Stimulated activated CD4-positive, alpha-beta T cell treated with anti-CD3 and anti-CD28 coated beads, Interleukin-1b, Interleukin-23, amount 100 ng/mL, for 4 hours (primary cell): ENCODE measurements around the gene TMOD4.
"Not testable (repeated sequence)": the region's sequence is repeated elsewhere in the genome, so short reads cannot be mapped to it uniquely, and the experiment has no call there.

Source experiments
- DNase-seq, 2 donors: peaks; one replicate each; pipeline ENCODE4 v3.0.0-alpha.2; 2020; ENCODE audit warnings: low read depth in 2 of 2

The TMOD4 gene

DNA sequence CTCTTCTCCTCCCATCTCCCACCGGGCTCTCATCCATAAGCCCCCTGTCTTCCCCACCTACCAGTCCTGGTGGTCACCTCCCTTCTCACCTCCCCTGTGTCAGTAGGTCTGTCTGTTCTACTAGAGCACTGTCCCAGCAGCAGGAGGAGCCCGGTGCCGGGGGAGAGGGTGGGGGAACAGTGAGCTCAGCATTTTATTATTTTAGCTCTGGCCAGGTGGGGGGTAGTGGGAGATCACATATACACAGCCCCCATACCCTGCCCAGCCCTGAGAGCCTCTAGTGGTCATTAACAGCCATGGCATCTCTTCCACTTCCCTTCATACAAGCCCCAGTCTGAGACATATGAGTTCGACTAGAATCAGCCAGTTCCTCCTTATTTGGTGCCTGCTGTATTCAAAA, at the start of gene TMOD4:
TMOD4 (minus strand) TSS at position 119 of the 400 bp plus-strand sequence. CDS start 1,106 bp downstream, outside the sequence.
- no peak for DNase-seq

DNA sequence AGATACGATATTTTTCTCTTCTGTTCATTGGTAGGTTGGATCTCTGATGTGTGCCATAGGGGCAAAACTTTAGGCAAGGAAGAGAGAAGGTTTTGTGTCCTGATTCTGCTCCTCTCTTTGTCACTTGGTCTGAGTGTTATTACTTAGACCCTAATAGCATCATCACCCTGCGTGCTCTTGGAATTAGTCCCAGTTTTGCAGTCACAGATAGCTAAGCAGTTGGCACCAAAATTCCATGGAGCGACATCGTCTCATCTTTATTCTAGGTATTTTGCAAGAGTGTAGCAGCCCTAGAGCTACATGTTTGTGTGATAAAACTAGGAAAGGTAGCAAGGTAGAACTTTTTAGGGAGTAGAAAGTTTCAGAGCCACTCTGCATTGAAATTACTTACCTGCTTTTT, 46.3 kb upstream of the TMOD4 start:
- no peak for DNase-seq

DNA sequence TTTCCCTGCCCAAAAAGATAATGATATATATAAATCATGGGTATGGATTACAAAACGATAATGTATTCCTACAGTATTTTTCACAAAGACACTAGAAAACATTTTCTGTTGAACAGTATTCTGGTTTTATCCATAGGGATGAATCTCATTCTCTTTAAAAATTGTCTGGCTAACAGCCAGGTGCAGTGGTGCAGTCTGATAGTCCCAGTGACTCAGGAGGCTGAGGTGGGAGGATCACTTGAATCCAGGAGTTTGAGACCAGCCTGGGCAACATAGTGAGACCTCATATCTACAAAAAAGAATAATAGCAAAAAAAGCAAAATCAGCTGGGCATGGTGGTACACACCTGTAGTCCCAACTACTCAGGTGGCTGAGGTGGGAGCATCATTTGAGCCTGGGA, 45.8 kb upstream of the TMOD4 start:
- no peak for DNase-seq

DNA sequence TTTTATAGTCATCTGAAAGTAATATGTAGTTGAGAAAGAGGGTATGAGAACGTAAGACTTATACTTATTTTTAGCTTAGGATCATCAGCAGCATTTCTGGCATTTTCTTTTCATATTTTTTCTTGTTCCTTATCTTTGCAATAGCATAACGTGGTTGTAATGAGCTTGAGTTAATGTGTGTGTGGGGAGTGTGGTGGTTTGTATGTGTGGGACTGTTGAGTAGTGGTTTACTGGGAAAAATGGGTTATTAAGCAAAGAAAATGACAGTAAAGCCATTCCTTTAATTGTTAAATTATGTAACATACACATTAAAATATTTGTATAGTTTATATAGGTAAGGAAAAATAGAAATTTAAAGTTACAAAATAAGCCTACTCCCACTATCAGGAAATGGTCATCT, 37.8 kb upstream of the TMOD4 start:
- DNase-seq, result no peak

DNA sequence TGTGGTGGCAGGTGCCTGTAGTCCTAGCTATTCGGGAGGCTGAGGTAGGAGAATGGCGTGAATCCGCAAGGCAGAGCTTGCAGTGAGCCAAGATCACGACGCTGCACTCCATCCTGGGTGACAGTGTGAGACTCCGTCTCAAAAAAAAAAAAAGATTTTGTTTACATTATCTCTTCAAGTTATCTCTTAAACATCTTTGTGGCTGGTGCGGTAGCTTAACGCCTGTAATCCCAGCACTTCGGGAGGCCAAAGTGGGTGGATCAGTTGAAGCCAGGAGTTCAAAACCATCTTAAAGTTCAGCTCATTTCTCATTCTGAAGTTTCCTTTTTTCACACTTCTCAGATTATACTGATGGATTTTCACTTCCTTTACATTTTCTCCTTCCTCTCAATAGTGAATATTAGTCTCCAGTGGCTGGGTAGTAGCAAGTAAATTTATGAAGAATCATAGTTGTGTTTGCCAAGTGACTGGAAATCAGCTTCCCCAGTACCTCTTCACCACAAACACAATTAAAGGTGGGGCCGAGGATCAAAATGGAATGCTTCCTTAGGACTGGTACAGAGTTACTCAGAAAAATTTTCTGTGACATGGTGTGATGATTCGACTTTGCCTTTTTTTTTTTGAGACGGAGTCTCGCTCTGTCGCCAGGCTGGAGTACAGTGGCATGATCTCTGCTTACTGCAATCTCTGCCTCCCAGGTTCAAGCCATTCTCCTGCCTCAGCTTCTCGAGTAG, 36.4 kb upstream of the TMOD4 start:
- no peak for DNase-seq

DNA sequence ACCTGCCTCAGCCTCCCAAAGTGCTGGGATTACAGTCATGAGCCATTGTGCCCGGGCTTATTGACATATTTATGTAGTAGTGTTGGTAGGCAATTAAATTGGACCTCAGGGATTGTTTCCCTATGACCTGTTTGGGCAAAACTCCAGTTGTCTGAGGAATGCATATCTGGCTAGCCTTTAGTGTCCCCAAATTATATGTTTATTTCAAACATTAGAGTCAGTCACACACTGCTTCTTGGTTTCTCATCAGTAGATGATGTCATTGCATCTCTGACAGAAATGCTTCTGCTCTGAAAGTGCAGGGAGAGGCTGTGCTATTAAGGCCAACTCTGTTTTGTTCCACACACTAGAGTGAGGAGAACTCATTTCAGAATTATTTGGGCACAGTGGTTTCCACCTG, 35.0 kb upstream of the TMOD4 start:
- no peak for DNase-seq

DNA sequence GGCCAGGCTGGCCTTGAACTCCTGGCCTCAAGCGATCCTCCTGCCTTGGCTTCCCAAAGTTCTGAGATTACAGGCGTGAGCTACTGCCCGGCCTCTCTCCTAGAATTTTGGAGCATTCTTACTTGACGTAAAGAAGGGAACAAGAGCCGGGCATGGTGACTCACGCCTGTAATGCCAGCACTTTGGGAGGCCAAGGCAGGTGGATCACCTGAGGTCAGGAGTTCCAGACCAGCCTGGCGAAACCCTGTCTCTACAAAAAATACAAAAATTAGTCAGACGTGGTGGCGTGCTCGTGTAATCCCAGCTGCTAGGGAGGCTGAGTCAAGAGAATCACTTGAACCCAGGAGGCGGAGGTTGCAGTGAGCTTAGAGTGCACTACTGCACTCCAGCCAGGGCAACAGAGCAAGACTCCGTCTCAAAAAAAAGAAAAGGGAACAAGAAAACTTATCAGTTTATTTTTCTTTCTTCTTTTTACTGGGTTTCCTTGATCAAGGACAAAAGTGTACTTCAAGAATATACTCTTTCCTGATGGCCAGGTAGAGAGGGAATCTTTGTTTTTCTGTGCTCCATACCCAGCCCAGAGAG, 29.7 kb upstream of the TMOD4 start:
- not testable (repeated sequence) for DNase-seq

DNA sequence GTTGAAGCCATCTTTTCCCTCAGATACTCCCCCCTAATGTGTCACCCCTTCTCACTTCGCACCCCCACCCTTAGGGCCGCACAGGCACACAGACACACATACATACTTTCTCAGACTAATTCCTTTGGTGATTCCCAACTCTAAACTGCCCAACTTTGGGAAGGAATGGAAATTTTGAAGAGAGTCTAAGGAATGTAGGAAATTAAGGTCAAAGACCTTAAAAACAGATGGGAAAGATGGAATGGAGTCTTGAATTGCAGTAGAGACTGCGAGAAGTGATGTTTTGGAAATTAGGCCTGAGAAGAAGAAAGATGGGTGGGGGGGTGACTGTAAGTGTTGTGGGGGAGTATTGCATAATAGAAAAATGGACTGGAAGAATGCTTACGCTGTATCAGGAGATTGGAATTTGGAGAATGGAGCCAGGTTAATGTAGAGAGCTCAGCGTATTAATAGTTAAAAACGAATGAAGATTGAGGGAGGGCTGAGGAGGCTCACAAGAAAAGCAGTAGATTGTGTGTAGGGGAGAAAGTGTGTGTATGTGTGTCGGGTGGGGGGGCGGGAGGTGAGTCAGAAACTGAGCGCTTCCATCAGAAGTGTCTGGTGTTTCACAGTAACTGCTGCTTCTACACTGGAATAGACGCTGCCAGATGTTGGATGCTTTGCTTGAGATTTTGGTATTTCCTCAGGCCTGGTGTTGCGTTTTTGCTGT, 24.2 kb upstream of the TMOD4 start:
- DNase-seq, result peak in 1 of 2 donors; percentile 18

DNA sequence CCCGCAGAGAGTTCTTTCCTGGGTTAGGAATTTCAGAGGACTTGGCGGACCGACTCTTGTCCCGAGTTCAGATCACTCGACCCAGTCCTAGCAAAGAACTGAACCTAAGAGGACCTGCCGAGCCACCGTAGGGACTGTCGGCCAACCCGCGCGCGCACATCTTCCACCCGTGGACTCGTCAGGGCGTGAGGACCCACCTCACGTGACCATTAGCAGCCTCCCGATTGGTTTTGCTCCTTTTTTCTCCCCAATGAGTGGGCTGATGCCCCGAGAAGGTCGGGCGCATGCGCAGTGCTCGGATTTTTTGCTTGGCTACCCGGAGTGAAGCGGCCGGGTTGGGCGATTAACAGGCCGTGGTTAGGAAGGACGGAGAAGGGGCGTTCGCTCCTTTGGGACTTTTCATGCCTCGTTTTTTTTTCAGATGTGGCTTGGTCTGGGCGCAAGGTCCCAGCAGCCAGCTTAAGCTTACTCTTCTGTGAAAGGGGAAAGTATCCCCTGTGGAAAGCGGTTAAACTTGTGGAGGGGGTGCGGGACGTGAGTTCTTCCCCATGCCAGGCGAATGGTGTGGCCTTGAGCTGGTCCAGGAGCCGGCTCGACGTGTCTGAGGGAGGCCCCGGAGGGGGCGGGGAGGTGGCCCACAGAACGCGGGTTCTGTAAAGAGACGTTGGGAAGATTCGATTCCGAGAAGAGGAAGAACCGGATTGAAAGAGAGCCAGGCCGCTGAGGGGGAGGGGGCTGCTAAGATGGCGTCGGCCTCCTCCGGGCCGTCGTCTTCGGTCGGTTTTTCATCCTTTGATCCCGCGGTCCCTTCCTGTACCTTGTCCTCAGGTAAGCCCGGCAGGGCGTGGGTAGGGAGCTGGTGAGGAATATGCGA, 22.7 kb upstream of the TMOD4 start, which contains the start of gene PIP5K1A:
PIP5K1A (plus strand) TSS at position 299 of the 874 bp plus-strand sequence; CDS start at position 744, 445 bp downstream.
- peak; percentile 99 for DNase-seq

DNA sequence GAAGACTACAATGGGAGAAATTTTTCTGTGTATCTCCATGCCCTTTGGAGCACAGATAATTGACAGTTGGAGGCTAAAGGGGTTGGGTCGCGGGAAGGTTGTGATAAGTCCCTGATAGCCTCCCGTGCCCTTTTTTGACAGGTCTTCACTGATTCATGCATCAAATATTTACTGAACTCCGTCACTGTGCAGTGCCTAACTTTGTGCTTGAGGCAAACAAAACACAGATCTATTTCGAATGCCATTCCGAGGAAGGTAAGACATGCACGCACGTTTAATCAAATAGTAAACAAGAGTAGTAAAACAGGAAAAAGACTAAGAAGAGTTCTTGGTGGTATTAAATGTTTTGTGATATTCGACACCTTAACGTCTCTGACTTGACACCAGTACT, 22.1 kb upstream of the TMOD4 start:
- DNase-seq, result no peak

DNA sequence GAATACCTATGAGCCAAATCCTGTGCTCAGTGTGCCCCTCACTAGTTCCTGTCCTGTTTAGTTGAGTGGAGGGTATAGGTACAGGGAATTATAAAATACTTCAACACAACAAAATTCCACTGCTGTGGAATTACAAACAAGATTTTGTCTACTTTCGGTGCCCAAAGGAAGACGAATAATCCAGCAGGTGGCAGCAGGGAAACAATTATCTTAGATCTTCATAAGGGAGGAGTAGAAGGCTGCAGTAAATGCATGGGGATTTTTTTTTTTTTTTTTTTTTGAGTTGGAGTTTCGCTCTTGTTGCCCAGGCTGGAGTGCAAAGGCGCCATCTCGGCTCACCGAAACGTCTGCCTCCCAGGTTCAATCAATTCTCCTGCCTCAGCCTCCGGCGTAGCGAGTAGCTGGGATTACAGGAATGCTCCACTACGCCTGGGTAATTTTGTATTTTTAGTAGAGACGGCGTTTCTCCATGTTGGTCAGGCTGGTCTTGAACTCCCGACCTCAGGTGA, 20.6 kb upstream of the TMOD4 start:
- peak in 1 of 2 donors; percentile 44 for DNase-seq

DNA sequence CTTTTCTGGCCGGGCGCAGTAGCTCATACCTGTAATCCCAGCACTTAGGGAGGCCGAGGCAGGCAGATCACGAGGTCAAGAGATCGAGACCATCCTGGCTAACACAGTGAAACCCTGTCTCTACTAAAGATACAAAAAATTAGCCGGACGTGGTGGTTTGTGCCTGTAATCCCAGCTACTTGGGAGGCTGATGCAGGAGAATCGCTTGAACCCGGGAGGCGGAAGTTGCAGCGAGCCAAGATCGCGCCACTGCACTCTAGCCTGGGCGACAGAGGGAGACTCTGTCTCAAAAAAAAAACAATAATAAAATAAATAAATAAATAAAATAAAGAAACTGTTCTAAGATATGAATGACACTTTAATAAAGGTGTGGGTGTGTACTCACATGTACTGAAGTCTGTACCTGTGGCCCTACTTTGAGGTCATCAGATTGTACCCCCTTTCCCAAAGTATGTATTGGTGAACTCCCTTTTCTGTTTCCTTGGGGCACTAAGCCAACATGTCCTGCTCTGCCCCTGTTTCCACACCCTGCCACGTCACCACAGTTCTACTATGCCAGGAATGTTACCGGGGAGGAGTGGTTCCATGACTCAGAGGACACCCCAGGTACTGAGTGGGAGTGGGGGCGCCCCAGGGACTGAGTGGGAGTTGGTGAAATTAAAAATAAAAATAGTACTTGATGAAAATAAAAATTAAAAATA, 19.3 kb upstream of the TMOD4 start:
- peak in 1 of 2 donors; percentile 21 for DNase-seq

DNA sequence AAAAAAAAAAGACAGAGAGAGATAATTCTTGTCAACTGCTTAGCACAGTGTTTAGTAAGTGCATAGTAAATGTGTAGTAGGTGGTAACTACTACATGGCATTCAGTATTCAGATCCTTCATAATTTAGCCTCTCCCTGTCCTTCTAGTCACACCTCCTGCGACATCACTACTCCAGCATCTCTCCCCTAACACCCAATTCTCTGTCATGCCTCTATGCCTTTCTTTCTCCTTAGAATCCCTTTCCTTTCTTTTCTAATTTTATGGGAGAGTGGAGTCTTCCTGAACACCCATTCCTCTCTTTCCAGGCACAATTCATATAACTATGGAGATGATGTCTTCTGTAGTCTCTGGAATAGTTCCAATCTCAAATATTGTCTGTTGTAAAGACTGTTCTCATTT, 18.1 kb upstream of the TMOD4 start:
- DNase-seq, result no peak

DNA sequence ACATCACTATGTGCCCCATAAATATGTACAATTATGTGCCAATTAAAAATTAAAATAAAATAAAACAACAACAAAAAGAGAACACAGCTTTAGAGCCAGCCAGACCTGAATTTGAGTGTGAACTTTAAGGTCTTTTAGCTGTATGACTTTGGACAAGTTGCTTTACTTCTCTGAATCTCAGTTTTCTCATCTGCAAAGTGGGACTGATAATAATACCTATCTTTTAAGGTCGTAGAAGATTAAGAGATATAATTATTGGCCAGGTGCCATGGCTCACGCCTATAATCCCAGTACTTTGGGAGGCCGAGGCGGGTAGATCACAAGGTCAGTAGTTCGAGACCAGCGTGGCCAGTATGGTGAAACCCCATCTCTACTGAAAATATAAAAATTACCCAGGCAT, 17.5 kb upstream of the TMOD4 start:
- no peak for DNase-seq

DNA sequence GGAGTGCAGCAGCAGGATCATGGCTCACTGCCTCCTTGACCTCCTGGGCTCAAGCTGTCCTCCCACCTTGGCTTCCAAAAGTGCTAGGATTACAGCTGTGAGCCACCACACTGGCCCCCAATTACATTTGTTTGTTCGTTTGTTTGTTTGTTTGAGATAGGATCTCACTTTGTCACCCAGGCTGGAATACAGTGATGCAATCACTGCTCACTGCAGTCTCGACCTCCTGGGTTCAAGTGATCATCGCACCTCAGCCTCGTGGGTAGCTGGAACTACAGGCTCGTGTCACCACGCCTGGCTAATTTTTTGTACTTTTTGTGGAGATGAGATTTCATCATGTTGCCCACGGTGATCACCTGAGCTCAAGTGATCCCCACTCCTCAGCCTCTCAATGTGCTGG, 16.3 kb upstream of the TMOD4 start:
- no peak for DNase-seq

DNA sequence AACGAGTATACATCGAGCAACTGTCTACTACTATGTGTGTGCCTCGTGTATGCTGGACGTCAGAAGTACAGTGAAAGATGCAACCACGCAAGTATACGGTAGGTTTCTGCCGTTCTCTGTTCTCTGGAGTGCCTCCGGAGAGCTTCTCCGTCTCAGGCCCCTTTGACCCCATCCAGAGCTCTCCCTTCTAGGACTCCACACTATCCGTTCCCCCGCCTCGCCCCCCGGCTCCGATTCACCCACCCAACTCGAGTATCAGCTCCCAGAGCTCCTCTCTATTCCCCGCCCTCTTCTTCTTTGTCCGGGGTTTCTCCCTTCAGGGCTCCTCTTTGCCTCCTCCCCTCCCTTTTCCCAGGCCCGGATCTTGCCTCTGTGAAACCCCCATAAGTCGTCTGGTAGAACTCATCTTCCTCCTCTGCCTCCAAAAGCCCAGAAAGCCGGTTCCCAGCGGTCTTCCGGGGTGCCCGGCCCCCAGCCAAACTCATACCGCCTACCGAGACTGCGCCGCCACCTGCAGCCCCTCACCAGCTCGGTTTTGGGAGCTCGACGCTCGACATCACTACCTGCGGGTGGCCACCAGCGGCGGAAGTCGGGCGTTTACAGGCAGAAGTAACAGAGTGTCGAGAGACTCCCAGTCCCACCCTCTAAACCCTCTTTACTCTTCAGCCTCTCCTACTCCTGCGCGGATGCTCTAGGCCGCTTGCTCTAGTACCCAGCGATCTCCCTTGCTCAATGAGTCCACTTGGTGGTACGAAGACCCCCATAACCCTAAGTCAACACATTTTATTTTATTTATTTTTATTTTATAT, 14.1 kb upstream of the TMOD4 start, which contains the start of gene VPS72:
VPS72 (minus strand) TSS at position 561 of the 809 bp plus-strand sequence; CDS start at position 485, 76 bp downstream.
- DNase-seq, result peak; percentile 71 to 74

DNA sequence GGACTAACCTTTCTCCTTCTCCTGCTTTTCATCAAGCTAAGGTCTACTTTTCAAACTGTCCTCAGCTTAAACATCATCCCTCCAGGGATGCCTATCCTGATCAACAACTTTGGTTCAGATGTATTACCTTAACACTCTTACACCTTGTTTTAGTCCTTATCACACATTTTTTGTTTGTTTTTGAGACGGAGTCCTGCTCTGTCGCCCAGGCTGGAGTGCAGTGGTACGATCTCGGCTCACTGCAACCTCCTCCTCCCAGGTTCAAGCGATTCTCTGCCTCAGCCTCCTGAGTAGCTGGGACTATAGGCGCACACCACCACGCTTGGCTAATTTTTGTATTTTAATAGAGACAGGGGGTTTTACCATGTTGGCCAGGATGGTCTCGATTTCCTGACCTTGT, 12.9 kb upstream of the TMOD4 start:
- DNase-seq, result not testable (repeated sequence)

DNA sequence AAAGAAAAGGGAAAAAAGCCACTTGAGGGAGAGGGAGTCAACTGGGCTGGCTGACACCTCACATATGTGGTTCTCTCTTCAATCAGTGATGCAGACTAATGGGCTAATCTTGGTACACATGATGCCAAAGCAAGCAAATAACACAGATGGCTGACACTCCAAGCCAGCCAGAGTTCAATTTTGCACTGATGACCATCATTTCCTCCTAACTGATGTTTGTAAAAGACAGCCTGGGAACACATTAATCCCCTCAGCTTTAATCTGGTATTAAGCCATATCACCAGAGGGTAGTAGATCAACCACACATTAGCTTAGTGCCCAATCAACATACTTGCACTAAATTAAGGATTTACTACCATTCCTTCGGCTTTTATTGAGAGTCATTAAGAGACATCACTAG, 11.4 kb upstream of the TMOD4 start:
- no peak for DNase-seq

DNA sequence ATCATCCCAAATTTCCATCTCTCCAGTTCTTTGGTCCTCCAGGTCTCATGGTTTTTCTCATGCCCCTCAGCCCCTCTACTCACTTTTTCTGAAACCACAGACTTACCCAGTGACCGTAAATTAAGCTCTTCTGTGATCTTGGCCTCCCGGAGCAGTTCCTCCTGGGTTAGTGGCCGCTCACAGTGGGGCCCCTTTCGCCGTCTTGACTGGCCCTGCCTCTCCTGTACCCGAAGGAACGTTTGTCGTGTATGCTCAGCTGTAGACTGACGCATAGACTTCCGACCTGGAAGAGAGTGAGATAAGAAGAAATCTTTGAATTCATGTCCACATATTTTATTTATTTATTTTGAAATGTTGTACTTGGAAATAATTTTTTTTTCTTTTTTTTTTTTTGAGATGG, 8.4 kb upstream of the TMOD4 start:
- DNase-seq, result no peak

DNA sequence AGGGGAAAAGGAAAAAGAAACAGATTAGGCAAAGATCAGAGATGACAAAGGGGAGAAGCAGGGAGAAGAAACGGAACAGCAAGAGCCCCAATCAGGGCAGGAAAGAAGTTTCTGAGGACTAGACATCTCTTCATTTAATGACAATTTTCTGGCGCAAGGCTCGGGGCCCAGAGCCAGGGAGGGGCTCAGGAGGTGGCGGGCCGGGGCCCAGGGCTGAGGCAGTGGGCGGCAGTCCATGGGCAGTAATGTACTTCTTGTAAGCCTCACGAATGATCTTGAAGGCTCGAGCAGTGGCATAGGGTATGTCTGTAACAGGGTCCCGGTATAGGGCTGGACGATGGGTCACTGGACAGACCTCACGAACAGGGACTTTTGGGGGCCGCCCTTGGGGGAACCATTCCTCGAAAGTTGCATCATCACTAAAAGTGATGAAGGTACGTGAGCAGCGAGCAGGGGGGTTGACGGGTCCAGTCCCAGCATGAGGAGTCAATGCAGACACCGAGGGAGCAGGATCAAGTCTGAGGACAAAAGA, 799 bp upstream of the TMOD4 start:
- no peak for DNase-seq
